Activated CD4-positive, alpha-beta T cell treated with anti-CD3 and anti-CD28 coated beads for 4 hours (primary cell): Measurements from ENCODE around the gene SPAG17.
"Not testable (repeated sequence)": the region's sequence is repeated elsewhere in the genome, so short reads cannot be mapped to it uniquely, and the experiment has no call there.

Experiments used
- DNase-seq, 2 donors: peaks; one replicate each; pipeline ENCODE4 v3.0.0-alpha.2; 2020

Gene SPAG17

DNA sequence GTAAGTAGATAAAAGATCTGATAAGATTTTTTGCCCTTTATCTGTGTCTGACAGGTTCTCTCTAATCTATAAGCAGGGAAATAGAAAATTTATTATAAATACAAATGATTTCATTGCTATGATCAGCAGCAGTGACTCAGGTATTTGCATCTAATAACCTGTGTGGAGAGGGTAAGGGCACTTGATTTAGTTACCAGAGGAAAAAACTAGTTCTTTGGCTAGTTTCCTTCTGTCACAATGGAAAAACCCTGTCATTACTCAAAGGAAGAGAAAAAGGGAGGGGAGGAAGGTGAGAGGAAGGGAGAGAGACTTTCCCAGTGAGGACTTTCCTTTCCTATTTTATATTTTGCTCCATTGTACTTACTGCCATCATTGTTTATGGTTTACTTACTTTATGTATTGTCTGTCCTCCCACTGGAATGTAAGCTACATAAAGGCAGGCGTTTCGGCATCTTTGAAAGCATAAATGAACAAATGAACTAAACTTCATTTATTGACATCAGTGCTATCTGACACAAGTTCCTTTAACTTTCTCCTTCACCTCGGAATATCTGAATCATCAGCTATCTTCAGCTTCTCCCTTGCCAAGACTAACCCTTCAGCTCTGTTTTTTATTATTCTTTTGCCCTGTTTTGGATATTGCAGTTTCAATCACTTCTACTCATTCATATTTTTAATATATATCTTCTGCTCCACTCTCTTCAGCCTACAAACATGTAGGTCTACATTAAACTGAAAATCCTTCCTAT, 220.6 kb downstream of the SPAG17 start:
- DNase-seq = no peak

DNA sequence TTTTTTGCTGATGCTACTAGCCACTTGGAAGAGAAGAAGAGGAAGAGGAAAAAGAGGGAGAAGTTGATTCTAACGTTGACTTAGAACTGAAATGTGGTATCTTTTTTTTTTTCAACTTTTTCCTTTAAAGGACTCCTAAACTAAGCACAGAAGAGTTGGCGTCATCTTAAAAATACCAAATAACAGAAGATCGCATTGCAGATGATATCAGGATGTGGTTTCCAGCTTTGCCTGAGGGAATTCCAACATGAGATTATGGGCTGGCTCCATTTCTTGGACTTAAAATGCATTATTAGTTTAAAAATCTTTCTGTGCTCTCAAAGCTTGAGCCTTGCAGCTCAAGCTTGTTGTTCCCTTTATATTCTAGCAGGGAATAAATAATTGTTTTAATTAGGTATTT, 225.7 kb downstream of the SPAG17 start:
- DNase-seq = no peak

DNA sequence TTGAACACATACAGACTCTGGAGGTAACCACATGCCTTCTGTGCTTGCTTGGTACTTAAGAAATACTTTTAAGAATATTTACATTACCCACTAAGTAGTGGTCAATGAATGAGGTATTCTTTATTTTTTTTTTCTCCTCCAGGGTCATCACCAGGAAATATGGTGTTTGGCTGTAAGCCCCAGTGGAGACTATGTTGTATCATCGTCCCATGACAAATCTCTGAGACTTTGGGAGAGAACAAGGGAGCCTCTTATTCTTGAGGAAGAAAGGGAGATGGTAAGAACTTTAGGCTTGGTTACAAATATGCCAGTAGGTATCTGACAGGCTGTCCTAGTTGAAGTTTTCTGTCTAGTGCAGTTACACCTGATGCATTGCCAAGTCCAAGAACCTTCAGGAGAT, 232.6 kb downstream of the SPAG17 start:
- DNase-seq = no peak

DNA sequence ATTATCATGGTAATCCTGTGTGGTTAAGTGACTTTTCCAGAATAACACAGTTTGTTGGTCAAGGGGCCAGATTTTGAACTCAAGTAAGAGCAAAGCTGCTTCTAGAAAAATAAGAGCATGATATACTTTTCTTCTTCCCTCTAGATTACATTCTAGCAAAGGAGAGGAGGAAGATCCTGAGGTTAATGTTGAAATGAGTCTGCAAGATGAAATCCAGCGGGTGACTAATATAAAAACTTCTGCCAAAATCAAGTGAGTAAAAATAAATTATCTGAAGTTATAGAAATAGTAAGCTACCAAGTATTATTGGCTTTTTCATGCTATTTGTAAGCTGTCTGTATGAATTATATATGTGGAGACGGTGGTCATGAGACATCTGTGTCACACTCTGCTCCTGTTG, 242.7 kb downstream of the SPAG17 start:
- no peak for DNase-seq

DNA sequence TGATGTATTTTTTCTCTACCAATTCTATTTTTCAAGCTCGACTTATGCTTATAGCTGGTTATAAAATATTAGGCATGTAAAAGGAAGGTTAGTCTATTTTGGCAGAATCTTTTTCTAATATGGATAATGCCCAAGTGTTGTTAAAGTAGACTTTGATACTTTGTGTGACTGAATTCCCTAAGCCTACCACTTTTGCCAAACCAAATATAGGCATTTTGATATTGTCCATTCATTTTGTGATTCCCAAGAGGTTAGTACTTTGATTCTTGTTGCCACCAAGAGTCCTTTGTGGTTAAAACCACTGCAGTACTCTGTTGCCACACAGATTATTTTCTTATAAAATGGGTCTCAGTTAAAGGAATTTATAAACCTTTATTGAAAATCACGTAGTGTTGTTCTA, 251.3 kb downstream of the SPAG17 start:
- no peak for DNase-seq

DNA sequence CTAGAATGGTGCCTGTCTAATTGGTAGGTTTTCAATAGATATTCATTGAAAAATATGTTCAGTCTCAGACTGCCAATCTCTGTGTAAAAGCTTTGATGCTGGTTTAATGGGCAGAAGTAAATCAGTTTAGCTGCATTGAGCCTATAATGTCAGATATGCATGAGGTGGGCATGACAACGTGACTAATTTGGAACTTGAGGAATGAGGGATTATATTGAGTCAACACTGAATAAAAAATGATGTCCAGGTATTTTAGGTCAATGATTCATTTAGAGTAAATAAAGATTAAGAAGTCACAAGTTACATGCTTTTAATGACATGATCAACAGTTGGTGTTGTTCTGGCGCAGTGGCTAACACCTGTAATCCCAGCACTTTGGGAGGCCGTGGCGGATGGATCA, 252.5 kb downstream of the SPAG17 start:
- no peak for DNase-seq

DNA sequence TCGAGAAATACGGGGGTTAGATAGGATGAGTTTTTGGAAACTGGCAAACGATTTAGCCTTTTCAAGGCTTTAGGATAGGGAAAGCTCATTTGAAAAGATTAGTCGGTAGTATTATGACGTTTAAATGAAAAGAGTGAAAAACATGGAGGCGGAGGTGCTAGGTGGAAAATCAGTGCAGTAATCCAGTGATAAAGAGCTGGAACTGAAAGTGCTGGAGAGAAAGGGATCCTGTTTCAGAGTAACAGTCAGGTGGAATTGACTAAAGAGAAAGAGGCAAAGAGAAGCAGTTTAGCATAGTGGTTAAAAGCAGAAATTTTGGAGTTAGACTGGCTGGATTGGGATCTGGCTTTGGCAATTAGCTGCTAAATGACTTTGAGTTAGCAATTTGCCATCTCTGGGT, 254.5 kb downstream of the SPAG17 start:
- no peak for DNase-seq

DNA sequence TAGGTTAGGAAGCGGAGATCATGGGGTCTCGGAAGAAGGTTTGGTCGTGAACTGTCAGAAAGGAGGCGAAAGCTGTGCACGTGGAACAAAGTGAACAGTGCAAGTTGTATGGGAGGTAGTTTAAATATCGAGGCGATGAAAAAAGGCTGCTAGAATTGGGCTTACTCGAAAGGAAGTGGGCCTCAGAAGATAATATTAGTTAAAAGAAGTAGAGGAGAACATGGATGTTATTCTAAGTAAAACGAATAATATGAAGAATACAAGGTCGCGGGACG, 254.9 kb downstream of the SPAG17 start:
- no peak for DNase-seq

DNA sequence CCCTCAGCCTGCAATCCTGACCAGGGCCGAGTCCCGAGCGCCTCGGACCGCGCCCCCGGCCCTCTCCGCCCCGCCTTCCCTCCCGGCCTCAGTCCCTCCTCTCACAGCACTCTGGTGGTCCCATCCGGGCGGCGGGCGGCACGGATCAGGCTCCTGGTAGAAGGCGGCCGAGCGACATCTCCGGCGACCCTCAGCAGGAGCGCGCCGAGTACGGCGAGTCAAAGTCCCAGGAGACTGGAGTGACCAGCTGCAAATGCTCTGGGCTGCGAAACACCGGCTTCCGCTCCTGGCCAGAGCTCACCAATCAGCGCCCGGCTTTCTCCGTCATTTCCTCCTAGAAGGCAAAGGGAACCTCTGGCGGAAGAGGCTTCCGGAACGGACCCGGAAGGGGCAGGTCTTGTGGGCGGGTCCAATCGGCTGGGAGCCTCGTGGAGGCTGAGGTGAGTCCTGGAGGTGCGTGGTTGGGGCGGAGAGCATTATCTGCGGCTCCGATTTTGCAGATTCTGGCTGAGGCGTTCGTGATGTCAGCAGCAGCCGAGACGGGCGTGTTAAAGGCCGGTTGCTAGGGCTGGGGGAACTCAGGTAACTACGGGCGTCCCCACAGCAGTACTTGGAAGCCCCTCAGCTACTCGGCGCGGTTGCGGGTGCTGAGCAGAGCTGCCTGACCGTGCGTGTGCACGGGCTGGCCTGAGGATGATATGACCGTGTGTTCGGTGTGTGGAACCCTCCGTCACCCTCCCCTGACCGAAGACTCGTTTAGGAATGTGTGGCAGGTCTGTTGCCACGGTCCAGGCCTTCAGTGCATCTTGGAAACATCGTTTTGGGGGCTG, 255.5 kb downstream of the SPAG17 start, which contains the start of the genes GDAP2 and WDR3:
TSS of gene GDAP2 (minus strand) at position 279 of the 830 bp plus-strand sequence. CDS start 9,264 bp downstream, outside the sequence.
TSS of gene WDR3 (plus strand) at position 397 of the 830 bp plus-strand sequence. CDS start 3,581 bp downstream, outside the sequence.
- peak; percentile 94 to 95 for DNase-seq

DNA sequence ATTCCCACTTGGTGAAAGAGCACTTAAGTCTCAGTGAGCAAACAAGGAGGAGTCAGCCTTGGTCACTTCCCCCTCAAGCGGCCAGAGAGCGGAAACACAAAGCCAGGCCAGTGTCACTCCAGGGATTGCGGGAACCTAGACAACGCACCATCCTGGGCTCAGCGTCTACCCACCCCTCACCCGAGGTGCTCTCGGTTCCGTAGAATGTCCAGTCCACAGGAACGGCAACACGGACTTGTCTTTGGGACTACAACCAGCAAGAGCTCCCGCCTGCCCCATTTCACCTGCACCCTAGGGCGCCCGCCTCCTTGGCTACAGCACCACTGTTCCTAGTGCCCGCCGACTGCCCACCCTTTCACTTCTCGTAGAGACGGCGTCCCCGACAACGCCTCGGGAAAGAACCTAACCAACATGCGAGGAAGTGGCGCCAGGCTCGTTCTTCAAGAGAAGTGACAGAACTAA, 256.1 kb downstream of the SPAG17 start:
- peak in 1 of 2 donors; percentile 22 for DNase-seq

DNA sequence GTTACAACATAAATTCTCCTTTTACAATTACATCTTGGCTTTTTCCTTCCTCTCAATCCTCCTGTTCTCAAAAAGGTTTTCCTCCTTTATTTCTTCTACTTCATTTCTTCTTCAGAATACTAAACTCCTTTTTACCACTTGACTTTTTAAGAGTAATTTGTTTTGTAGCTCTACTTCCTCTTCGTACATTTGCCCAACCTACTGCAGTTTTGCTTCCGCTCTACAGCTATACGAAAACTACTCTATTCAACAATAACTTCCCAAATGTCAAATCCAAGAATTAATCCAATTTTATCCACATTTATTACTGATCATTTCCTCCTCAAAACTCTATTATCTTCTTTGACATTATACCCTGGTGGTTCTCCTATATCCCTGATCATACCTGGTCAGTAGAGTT, 259.0 kb downstream of the SPAG17 start:
- DNase-seq = no peak

DNA sequence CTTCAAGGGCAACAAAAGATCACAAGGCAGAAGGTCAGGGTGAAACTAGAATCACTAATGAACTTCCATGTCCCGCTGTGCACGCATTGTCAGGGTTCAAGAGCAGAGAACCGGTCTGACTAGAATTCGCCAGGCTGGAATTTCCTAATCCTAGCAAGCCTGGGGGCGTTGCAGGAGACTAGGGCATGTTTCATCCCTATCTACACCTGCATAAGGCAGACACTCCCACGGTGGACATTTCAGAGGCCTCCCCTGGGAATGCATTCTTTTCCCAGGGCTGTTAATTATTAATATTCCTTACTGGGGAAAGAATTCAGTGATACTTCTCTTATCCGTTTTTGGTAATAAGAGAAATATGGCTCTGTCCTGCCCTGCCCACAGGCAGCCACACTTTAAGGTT, 262.3 kb downstream of the SPAG17 start:
- DNase-seq = not testable (repeated sequence)

DNA sequence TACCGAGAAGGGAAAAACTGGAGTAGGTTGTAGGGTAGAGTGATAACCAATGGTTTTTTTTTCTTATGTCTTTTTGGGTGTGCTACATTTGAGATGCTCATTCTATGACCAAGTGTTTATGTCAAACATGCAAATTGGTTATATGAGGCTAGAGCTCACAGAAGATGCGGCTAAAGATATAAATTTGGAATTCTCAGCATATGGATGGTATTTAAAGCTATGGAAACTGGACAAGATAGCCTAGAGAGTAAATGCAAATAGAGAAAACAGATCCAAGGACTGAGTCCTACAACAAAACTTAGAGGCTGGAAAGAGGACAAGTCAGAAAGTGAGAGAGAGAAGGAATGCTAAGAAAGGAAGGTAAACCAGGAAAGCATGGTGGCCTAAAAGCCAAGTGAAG, 263.0 kb downstream of the SPAG17 start:
- DNase-seq = no peak

DNA sequence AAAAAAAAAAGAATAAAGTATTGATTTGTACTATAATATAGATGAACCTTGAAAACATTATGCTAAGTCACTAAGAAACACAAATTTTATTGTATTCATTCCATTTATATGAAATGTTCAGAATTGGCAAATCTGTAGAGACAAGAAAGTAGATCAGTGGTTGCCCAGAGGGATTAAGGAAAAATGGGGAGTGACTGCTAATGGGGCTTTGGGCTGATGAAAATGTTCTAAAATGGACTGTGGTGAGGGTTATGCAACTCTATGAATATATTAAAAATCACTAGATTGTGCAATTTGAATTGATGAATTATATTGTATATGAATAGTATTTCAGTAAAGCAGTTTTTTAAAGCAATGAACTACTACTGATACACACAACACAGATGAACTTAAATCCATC, 265.7 kb downstream of the SPAG17 start:
- no peak for DNase-seq

DNA sequence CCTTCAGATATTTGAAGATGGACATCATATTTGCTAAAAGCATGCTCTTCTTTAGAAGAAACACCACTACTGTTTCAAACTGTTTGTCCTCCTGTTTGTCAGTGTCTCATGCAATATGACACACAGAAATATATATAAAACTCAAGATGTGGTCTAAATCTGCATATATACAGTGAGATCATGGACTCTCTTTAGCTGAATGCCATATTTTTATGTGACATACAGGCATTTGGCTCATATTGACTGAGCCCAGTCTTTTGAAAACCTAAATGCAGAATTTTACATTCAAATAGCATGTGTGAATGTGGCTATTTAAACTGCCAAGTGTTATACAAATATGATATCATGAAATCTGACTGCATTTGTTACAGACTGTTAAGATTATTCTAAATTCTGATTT, 274.0 kb downstream of the SPAG17 start:
- no peak for DNase-seq

DNA sequence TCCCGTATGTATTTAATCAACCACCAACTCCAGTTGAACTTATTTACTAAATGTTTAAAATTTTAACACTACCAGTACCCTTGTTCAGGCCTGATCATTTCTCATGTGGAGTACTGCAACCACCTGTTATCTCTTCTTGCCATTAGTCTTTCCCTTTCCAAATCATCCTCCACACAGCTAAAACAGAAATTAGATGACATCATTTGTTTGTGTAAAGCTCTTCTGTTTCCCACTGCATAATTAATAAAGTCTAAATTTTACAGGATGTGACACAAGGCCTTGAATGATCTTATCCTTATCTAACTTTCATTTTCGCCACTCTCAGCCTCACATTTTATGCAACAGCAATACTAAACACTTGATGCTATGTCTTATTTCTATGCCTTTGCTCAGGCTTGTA, 280.0 kb downstream of the SPAG17 start:
- DNase-seq = no peak

DNA sequence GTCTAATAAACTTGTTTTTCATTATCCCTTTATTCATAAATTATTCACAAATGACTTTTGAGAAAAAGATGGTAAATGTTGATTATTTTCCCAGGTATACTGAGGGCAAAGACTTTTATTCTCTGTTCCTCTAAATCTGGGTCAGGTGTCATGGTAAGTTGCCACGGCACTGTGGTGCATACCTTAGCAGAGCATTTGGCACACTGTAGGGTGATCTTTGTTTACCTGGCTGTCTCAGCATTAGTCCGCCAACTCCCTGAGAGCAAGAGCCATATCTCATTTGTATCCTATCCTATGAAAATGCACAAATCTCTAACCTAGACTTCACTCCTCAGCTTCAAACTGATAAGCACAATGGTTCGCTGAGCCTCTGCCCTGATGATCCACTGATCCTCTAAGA, 280.5 kb downstream of the SPAG17 start:
- no peak for DNase-seq
